ENCODE measurements around the gene PRR30. TPM values are rescaled to one million over a fixed set of nuclear protein-coding genes. Genes with fewer than 3 reads are reported as not detected.
"Not testable (repeated sequence)": the region's sequence is repeated elsewhere in the genome, so short reads cannot be mapped to it uniquely, and the experiment has no call there.

PRR30 gene
- total RNA-seq, 2 donors from 2014 or later = not detected

GRCh38 chr2:27179344-27180000 lies 40.3 kb upstream of the PRR30 start:
- no peaks in the 10 kb centered on the region for H3K27me3 ChIP-seq
- no peak overlapping the region for H3K27ac ChIP-seq
- no peak for DNase-seq (ENCODE audit: low spot score)
- no peaks in the 10 kb centered on the region for H3K36me3 ChIP-seq
- no peaks in the 10 kb centered on the region for H3K9me3 ChIP-seq
- no peak overlapping the region for H3K4me3 ChIP-seq
- H3K4me1 ChIP-seq = peaks cover 0 to 10% of the 10 kb centered on the region in 2 donors
- TF ChIP-seq CTCF (IDR thresholded peaks at IDR 0.05) = no peak

GRCh38 chr2:27178469-27178868 lies 39.3 kb upstream of the PRR30 start:
- no peak for DNase-seq (ENCODE audit: low spot score)
- TF ChIP-seq CTCF (IDR thresholded peaks at IDR 0.05) = no peak
- no peaks in the 10 kb centered on the region for H3K9me3 ChIP-seq
- no peaks in the 10 kb centered on the region for H3K27me3 ChIP-seq
- H3K4me1 ChIP-seq = no peaks in the 10 kb centered on the region
- no peaks in the 10 kb centered on the region for H3K36me3 ChIP-seq
- H3K27ac ChIP-seq = no peak overlapping the region
- no peak overlapping the region for H3K4me3 ChIP-seq

GRCh38 chr2:27177441-27178351 lies 38.5 kb upstream of the PRR30 start:
- Histone ChIP-seq H3K9me3 (no peaks in the 10 kb centered on the region), H3K36me3 (no peaks in the 10 kb centered on the region), H3K4me3 (no peak overlapping the region), H3K27me3 (no peaks in the 10 kb centered on the region), H3K27ac (no peak overlapping the region), H3K4me1 (no peaks in the 10 kb centered on the region)
- no peak for DNase-seq (ENCODE audit: low spot score)
- no peak for TF ChIP-seq CTCF (IDR thresholded peaks at IDR 0.05)

- H3K27ac ChIP-seq; H3K4me3 ChIP-seq; H3K27me3 ChIP-seq; H3K9me3 ChIP-seq; DNase-seq (ENCODE audit: low spot score); H3K4me1 ChIP-seq; H3K36me3 ChIP-seq: not testable (repeated sequence)
Observed at GRCh38 chr2:27175781-27176180, 36.6 kb upstream of the PRR30 start.

GRCh38 chr2:27175330-27175729 lies 36.1 kb upstream of the PRR30 start:
- Histone ChIP-seq H3K36me3 (no peaks in the 10 kb centered on the region), H3K27me3 (no peaks in the 10 kb centered on the region), H3K27ac (no peak overlapping the region), H3K4me3 (no peak overlapping the region), H3K4me1 (peaks cover 0 to under 1% of the 10 kb centered on the region in 2 donors), H3K9me3 (no peaks in the 10 kb centered on the region)
- no peak for DNase-seq (ENCODE audit: low spot score)
- TF ChIP-seq CTCF (IDR thresholded peaks at IDR 0.05) = no peak

GRCh38 chr2:27174638-27175037 lies 35.4 kb upstream of the PRR30 start:
- no peaks in the 10 kb centered on the region for H3K9me3 ChIP-seq
- no peak overlapping the region for H3K27ac ChIP-seq
- no peak overlapping the region for H3K4me3 ChIP-seq
- H3K27me3 ChIP-seq = no peaks in the 10 kb centered on the region
- no peak for TF ChIP-seq CTCF (IDR thresholded peaks at IDR 0.05)
- no peaks in the 10 kb centered on the region for H3K36me3 ChIP-seq
- DNase-seq (ENCODE audit: low spot score) = no peak
- H3K4me1 ChIP-seq = peaks cover 0 to 6% of the 10 kb centered on the region in 2 donors
